A549 treated with CpdA at 1 μM for 4 hours (cell line): ENCODE results near the gene PABPC1L2A. TPM values are rescaled to one million over a fixed set of nuclear protein-coding genes. Genes with fewer than 3 reads are reported as not detected.

Experiments used
- total RNA-seq: library from RNA; stranded (reverse); fragments of 200-300 nt; extraction: Qiagen RNA extraction; gene quantifications from 5 replicates; pipeline ENCODE4 v1.2.3, GENCODE V29; 2022; ENCODE audit warnings: low read depth

The PABPC1L2A gene
- total RNA-seq, result not detected in 5 replicates

DNA sequence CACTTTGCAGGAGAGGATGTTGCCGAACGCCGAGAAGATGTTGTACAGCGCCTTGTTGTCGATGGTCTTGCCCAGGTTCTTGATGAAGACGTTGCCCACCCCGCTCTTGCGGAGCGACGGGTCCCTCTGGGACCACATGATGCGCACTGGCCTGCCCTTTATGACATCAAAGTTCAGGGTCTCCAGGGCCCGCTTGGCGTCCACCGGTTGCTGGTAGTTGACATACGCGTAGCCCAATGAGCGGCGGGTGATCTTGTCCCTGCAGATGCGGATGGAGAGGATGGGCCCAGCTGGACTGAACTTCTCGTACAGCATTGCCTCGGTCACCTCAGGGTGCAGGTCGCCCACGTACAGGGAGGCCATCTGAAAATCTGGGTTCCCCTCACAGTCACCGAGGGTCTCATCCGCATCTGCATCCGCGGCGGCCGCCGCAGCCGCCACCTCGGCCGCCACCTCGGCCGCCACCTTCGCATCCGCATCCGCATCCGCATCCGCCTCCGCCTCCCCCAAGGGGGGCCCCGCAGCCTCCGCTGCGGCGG lies at the start of gene PABPC1L2A:
Gene PABPC1L2A (minus strand): TSS at position 489 of the 539 bp plus-strand sequence. CDS start 126 bp downstream, at position 363.

Other genes starting within 250 kb of the PABPC1L2A start
- gene FAM236C, start 166.9 kb downstream of the PABPC1L2A start, total RNA-seq, result not detected in 5 replicates
- not detected in 5 replicates for gene FAM236A, start 141.3 kb downstream of the PABPC1L2A start, total RNA-seq
- gene DMRTC1, start 135.7 kb downstream of the PABPC1L2A start, total RNA-seq, result 0.09 TPM in 1 of 5 replicates, not detected in the others
- not detected in 5 replicates for gene PABPC1L2B, start 76.6 kb downstream of the PABPC1L2A start, total RNA-seq
- gene NAP1L2, start 135.3 kb upstream of the PABPC1L2A start, total RNA-seq, result 1.2 to 1.3 TPM (median 1.3 TPM) in 5 replicates